Ovary (tissue), 9 donors: ENCODE data around the gene CRLF3. TPM values are rescaled to one million over a fixed set of nuclear protein-coding genes. Genes with fewer than 3 reads are reported as not detected.

Source experiments
- DNase-seq, 5 donors: peaks; one replicate each; pipeline ENCODE4 v3.0.0-alpha.2; 2019 to 2020
- H3K27ac ChIP-seq, 2 donors: fragments of 200-600 bp; one replicate each; pipeline versions ENCODE4 v1.5.1 to v1.8.0; 2019 to 2022
- H3K27me3 ChIP-seq: fragments of 200-600 bp; one replicate; pipeline ENCODE4 v1.8.0; 2022
- H3K36me3 ChIP-seq: fragments of 200-600 bp; sonication (generic); one replicate; pipeline ENCODE4 v1.5.1; 2019
- H3K4me1 ChIP-seq: one replicate; pipeline ENCODE4 v1.8.1; 2013; ENCODE audit warnings: mild to moderate bottlenecking, moderate library complexity; ENCODE audit not compliant: insufficient read depth
- H3K4me3 ChIP-seq: fragments of 200-600 bp; sonication (generic); one replicate; pipeline ENCODE4 v1.5.1; 2017
- H3K9me3 ChIP-seq, 2 donors: fragments of 200-600 bp in 1 of 2; sonication (generic) in 1 of 2; one replicate each; pipeline versions ENCODE4 v1.5.1 to v1.8.1; 2013 to 2019; ENCODE audit warnings: mild to moderate bottlenecking in 1 of 2, moderate library complexity in 1 of 2
- CTCF ChIP-seq, 3 donors: fragments of 450-650 bp in 2 of 3; fragments of 200-600 bp in 1 of 3; IDR thresholded peaks; one replicate each; pipeline versions ENCODE4 v1.5.1 to v1.8.0; 2016 to 2022; ENCODE audit warnings: antibody characterized with exemption in 3 of 3, mild to moderate bottlenecking in 1 of 3
- EP300 ChIP-seq: sonication (generic); formaldehyde crosslinking; IDR thresholded peaks from one replicate; pipeline ENCODE4 v1.6.1; 2017; ENCODE audit warnings: antibody characterized with exemption
- POLR2A ChIP-seq: fragments of 450-650 bp; IDR thresholded peaks from one replicate; pipeline ENCODE4 v1.6.1; 2017; ENCODE audit warnings: antibody characterized with exemption, mild to moderate bottlenecking, moderate library complexity
- WGBS, 3 donors: extraction: QIAGEN DNeasy Blood & Tissue Kit in 1 of 3; methylation state at CpG; one replicate each; pipeline versions ENCODE4 v1.1.5 to v1.1.7; 2013 to 2017; 5-methylcytosine and 5-hydroxymethylcytosine counted together
- intact Hi-C, 4 donors: fragments of 100-400 bp; cut with DNase I; formaldehyde crosslinking; loops; one replicate each; pipeline versions ENCODE4 v1.11.0 to v1.15.1; 2022 to 2023
- polyA plus RNA-seq, 2 donors: library from polyadenylated mRNA; stranded (reverse); fragments of 200-250 nt in 1 of 2; fragments of 350-450 nt in 1 of 2; fragmentation: Illumina TruSeq in 1 of 2; extraction: RNeasy Lipid Tissue Mini Kit (QIAGEN cat#74804) in 1 of 2; gene quantifications; one replicate each; pipeline ENCODE4 v1.2.3, GENCODE V29; 2013 to 2014
- total RNA-seq, 7 donors: library from RNA; depleted of rRNA in 2 of 7; stranded (reverse); fragments of >200 nt in 2 of 7; fragmentation: NEBNext Ultra II Directional in 3 of 7; extraction: Animal tissue kit (Norgen Biotek cat#: 25700) in 3 of 7; gene quantifications; one replicate each; pipeline versions ENCODE4 v1.1.0 to v1.2.4, GENCODE V29; 2016 to 2023
- donor health status: DM: no; HTN: no; CAD: no; lungs with moderate emphysema.
- donor health status: DM: no; HTN: no; CAD: no.
- donor health status: Bipolar disorder and iron deficiency.
- donor health status: DM: yes; HTN: yes; CAD: no.
- donor health status: DM: no; HTN: no; CAD: no.
- donor health status: DM: yes; HTN: yes; CAD: no.

The CRLF3 gene
- total and polyA plus RNA-seq, 9 donors = 4.3 to 8.4 (median 7.0) TPM

- TF ChIP-seq POLR2A = no peak
- no peak for TF ChIP-seq EP300
- TF ChIP-seq CTCF (IDR thresholded peaks at IDR 0.05) = no peak
- Histone ChIP-seq H3K27ac (no peak within 1 kb of the TSS), H3K27me3 (no peaks in the 10 kb centered on the region), H3K36me3 (no peaks in the 10 kb centered on the region), H3K4me3 (peak within 1 kb of the TSS; percentile 53), H3K9me3 (no peaks in the 10 kb centered on the region), H3K4me1 (peaks cover 5% of the 10 kb centered on the region)
- peak; percentile 84 to 93 (median 90) for DNase-seq
- intact Hi-C loops = no loop called here
- WGBS, 3 donors = 0 to 1% (median 0%) methylated on average over 51 to 59 of the region's 59 CpGs
Observed at GRCh38 chr17:30831663-30832437, 7.4 kb upstream of the CRLF3 start, which contains the start of gene ATAD5. TSS of gene ATAD5 (plus strand) at chr17:30831966. CDS start at chr17:30832348, 382 bp downstream.

GRCh38 chr17:30831257-30831656 is 6.8 kb upstream of the CRLF3 start:
- Histone ChIP-seq H3K27ac (no peak overlapping the region), H3K9me3 (no peaks in the 10 kb centered on the region), H3K4me3 (peak overlapping the region; percentile 53), H3K27me3 (no peaks in the 10 kb centered on the region), H3K4me1 (peaks cover 5% of the 10 kb centered on the region), H3K36me3 (no peaks in the 10 kb centered on the region)
- DNase-seq = no peak
- intact Hi-C loops = no loop called here
- WGBS, 3 donors = 17 to 20% (median 18%) methylated on average over 13 of the region's 13 CpGs
- no peak for TF ChIP-seq EP300
- TF ChIP-seq POLR2A = no peak

GRCh38 chr17:30829022-30829421 is 4.5 kb upstream of the CRLF3 start:
- no peaks in the 10 kb centered on the region for H3K9me3 ChIP-seq
- no peak overlapping the region for H3K4me3 ChIP-seq
- DNase-seq = no peak
- TF ChIP-seq EP300 = no peak
- no peak for TF ChIP-seq POLR2A
- no peak for TF ChIP-seq CTCF (IDR thresholded peaks at IDR 0.05)
- WGBS, 3 donors = 67 to 74% (median 67%) methylated on average over 5 of the region's 5 CpGs
- peaks cover 5% of the 10 kb centered on the region for H3K4me1 ChIP-seq
- H3K36me3 ChIP-seq = no peaks in the 10 kb centered on the region
- intact Hi-C loops = no loop called here
- no peaks in the 10 kb centered on the region for H3K27me3 ChIP-seq
- H3K27ac ChIP-seq = no peak overlapping the region

GRCh38 chr17:30827082-30827481 is 2.6 kb upstream of the CRLF3 start:
- Histone ChIP-seq H3K27ac (no peak overlapping the region), H3K4me1 (no peaks in the 10 kb centered on the region), H3K4me3 (no peak overlapping the region), H3K36me3 (no peaks in the 10 kb centered on the region), H3K9me3 (no peaks in the 10 kb centered on the region), H3K27me3 (no peaks in the 10 kb centered on the region)
- WGBS, 3 donors = 57 to 66% (median 62%) methylated on average over 6 of the region's 6 CpGs
- intact Hi-C loops = no loop called here
- TF ChIP-seq CTCF (IDR thresholded peaks at IDR 0.05) (no peak), POLR2A (no peak), EP300 (no peak)
- DNase-seq = no peak

GRCh38 chr17:30824002-30824355 is 513 bp downstream of the CRLF3 start:
- TF ChIP-seq POLR2A = no peak
- peak overlapping the region; percentile 95 for H3K4me3 ChIP-seq
- WGBS, 3 donors = 0 to 1% (median 1%) methylated on average over 11 of the region's 11 CpGs
- H3K36me3 ChIP-seq = no peaks in the 10 kb centered on the region
- H3K4me1 ChIP-seq = no peaks in the 10 kb centered on the region
- H3K9me3 ChIP-seq = no peaks in the 10 kb centered on the region
- intact Hi-C loops = no loop called here
- no peaks in the 10 kb centered on the region for H3K27me3 ChIP-seq
- H3K27ac ChIP-seq = no peak overlapping the region
- DNase-seq = peak in 4 of 5 donors; percentile 28 to 45 (median 36)
